HG03039 (cell line): Measurements from ENCODE around the gene POLR2L.

ENCODE experiments used
- ATAC-seq: cut with Tn5 transposase; IDR thresholded peaks from one replicate; pipeline ENCODE4 v1.9.1; 2021; ENCODE audit warnings: mild to moderate bottlenecking, moderate library complexity; ENCODE audit not compliant: unreplicated experiment

POLR2L gene

DNA sequence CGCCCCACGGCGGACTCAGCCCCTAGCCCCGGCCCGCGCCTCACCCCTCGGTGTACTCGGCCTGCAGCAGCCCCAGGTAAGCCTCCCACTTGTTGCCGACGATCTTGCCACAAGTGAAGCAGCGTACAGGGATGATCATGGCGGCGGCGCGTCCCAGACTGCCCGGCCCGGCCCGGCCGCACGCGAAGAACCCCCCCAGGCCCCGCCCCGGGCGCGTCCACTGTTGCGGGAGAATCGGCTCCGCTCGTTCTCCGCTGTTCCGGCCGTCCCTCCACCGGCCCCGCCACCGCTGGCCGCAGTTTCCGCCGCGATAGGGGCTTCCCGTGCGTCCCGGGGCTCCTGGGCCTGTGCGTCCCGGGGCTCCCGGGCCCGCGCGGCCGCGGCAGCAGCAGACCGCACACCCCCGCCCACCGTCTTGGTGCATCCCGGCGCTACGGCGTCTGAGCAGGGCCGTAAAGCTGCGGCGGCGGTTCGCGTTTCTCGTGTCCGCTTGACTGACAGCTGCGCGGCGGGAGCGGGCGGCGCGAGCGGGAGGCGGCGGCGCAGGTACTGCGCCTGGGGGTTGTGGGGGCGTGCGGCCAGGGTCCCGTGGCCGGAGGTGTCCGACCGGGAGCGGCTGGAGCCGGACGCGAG is at the start of gene POLR2L, which contains the start of gene TSPAN4:
Gene POLR2L, minus strand, starts transcription at position 160 of the 633 bp plus-strand sequence. Its CDS starts 21 bp downstream, at position 139.
Gene TSPAN4, plus strand, starts transcription at position 483 of the 633 bp plus-strand sequence. CDS start 7,453 bp downstream, outside the sequence.
- ATAC-seq = peak; percentile 47

DNA sequence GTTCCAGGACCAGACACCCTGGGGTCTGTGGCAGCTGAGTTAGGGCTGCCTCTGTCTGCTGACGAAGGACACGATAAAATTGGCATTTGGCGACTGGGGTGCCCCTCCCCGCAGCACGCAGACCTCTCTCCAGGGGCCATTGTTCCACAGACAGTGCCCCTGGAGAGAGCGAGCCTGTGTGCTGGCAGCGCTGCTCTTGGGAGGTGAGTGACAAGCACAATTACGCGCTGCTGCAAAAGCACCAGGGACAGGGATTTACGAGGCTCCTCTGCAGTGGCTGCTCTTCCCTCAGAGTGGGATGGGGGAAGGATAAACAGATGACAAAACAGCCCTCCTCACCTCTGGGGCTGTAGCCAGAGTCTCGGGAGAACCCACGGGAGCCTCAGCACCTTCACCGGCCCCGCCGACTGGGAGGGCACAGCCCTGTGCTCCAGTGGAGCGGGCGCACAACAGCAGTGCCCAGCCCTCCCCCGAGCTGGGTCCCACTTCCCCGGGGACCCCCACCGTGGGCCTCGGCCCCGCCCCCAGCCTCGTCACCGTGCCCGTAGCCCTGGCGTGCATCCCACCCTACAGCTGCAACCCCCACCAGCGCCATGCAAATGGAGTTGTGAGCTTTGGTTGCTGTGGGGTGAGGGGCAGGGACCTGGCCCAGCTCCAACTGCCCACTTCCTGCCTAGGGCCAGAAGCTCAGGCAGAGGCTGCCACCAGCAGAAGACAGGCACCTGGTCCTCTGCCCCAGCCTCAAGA is 48.6 kb upstream of the POLR2L start:
- ATAC-seq = no peak

DNA sequence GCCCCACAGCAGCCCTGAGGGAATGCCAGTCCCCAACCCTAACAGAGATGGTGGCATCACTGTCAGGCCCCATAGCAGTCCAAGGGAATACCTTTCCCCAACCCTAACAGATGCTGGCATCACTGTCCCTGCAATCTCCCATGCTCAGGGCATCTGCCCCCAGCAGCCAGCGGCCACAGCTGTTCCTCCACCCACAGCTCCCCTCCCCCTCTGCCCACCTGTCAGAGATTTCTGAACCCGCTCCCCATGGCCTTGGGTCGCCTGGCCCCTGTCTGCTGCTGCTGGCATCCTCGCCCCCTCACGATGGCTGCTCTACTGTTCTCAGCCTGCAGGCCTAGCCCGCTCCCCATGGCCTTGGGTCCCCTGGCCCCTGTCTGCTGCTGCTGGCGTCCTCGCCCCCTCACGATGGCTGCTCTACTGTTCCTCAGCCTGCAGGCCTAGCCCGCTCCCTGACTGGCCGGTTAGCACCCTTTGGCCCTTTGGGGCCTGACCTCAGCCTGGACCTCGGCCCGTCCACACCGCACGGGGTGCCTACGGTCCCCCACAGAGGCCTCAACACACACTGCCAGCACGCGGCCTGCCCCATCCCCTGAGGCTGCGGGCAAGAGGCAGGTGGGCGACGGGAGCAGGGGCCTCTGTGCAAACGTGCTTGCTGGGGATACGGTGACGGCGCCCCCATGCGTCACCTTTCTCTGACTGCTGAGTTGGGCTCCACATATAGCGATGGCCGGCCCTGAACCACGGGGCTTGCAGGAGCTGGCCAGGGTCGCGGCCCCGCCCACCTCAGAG is 47.6 kb upstream of the POLR2L start:
- ATAC-seq = no peak

DNA sequence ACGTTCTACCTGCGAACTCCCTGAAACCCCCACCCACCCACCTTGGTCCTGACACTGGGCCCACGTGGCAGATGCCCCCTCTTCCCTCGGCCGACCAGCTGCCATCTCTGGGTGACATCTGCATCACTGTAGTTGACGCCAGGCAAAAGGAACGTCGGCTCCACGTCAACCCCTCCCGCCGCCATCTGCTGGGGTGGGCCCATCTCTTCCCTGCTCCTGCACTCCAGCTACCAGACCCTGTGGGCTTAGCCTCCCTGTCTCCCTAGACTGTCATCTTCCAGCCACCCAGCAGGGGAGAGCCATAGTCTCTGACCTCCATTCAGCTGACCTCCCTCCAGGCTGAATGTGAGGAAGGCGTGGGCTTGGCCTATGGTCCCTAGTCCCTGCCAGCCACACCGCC is 46.9 kb upstream of the POLR2L start:
- ATAC-seq = no peak

- no peak for ATAC-seq
These were observed 46.2 kb upstream of the POLR2L start for GRCh38 chr11:888310-889212.

DNA sequence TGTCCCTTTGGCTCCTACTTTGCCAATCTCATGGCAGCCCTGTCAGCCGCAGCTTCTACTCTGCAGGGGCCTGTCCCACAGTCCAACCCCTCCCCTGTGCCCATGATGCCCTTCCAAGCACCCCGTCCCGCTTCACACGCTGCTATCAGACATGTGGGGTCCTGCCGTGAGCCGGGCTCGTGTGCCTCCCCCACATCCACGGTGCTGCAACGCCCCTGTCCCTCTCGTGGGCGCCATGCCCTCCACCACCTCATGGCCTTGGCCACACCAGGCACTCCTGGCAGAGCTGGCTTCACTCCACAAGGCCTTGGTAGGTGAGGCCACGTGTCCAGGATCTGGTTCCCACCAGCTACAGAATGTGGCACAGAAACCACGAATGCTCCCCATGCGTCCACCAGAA is 45.3 kb upstream of the POLR2L start:
- ATAC-seq = no peak

DNA sequence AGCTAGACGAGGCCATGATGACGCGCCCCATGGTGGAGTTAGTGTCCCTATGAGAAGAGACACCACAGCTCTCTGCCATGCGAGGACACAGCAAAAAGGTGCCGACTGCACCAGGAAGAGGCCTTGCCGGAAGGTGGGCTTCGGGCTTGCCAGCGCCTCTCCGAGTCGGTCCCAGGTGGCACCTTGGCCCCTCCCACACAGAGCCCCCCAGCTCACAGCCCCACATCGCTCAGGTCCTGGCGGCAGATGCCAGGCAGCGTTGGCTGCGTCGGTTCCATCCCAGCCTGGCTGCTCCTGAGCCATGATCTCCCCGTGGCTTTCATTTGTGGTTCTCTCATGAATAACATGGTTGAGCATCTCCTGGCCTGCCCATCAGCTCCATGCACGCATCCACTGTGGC is 44.2 kb upstream of the POLR2L start:
- ATAC-seq = no peak

- no peak for ATAC-seq
These were observed 42.3 kb upstream of the POLR2L start for GRCh38 chr11:884578-885070.

- ATAC-seq = no peak
These were observed 41.2 kb upstream of the POLR2L start for GRCh38 chr11:883527-883926.

GRCh38 chr11:882596-882995 is 40.3 kb upstream of the POLR2L start:
- ATAC-seq = no peak

DNA sequence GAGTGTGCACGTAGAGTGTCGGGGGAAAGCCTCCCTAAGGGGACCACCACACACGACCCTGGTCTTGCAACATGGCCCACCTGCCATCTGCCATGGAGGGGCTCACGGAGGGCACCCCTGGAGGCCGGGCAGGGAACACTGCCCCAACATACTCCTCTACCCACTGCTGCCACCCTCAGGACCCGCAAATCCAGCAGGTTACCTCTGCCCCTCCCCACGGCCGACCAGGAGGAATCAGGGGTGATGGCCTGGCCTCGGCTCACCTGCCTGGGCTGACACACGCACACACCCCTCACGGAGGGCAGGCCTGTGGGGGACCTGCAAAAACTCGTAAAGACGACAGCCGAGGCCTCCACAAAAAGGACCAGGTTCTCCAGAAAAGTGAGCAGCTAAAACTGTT is 38.1 kb upstream of the POLR2L start:
- ATAC-seq = no peak

DNA sequence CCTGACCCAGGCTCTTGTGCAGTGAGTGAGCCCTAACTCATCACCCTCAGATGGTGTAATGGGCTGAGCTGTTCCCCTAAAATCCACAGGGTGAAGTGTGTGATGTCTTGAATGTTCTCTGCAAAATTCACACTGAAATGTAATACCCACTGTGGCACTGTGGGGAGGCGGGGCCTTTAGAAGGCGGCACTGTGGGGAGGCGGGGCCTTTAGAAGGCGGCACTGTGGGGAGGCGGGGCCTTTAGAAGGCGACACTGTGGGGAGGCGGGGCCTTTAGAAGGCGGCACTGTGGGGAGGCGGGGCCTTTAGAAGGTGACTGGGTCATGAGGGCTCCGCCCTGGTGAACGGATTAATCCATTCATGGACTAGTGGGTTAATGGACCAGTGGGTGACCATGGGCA is 35.2 kb upstream of the POLR2L start:
- no peak for ATAC-seq

DNA sequence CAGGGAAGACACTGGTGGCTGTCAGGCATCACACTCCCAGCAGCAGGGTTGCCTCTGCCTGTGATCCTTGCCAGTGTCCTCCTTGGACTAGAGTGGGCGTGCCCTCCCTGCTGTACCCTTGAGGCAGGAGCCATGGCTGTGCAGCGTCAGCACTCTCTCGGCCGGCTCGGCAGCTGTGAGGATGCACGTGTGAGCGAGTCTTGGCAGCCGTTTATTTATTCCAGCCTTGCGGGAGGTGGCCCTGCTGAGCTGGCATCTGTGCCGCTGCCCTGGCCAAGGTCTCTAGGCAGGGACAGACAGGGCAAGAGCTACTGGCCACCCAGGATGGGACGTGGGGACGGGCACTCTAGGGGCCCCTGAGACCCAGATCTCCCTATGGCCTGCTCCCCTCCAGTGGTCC is 34.2 kb upstream of the POLR2L start:
- ATAC-seq = no peak

- no peak for ATAC-seq
These were observed 33.5 kb upstream of the POLR2L start for GRCh38 chr11:875769-876301.

DNA sequence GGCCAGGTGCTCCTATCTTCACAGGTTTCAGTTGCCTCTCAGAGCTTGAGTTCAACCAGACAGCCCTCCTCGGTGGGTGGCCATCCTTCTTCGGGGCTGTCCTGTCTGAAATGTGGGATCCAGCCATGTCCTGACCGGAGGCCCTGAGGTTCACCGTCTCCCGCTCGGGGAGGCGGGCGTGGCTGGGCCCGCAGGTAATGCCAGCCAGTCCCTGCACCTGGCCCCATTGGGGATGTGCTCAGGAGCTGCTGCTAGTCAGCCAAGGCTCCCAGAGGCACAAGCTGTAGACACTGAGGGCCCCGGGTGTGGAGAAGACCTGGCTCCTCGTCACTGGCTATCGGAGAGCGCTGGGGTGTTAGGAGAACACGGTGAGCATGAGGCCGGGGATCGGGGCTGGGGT is 32.9 kb upstream of the POLR2L start:
- no peak for ATAC-seq

- no peak for ATAC-seq
These were observed 31.4 kb upstream of the POLR2L start for GRCh38 chr11:873706-874105.

DNA sequence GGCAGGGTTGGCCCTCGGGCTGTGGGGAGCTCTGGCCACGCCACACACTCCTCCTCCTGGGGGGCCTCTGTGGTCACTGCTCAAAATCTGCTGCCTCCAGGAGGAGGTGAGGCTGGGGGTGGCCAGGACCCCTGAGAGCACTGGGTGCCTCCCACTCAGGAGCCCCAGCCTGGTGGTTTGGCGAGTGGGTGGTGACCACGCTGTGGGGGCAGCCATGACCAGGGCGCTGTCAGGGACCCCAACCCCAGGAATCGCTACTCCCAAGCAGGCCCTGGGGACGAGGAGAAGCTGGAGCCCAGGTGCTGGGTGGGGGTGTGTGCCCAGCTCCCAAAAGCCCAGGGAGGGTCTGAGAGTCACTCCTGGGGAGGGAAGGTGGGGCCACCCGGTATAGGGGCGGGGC is 30.5 kb upstream of the POLR2L start:
- no peak for ATAC-seq

- ATAC-seq = no peak
These were observed 29.1 kb upstream of the POLR2L start for GRCh38 chr11:871472-871871.

GRCh38 chr11:870418-870817 is 28.1 kb upstream of the POLR2L start:
- no peak for ATAC-seq

DNA sequence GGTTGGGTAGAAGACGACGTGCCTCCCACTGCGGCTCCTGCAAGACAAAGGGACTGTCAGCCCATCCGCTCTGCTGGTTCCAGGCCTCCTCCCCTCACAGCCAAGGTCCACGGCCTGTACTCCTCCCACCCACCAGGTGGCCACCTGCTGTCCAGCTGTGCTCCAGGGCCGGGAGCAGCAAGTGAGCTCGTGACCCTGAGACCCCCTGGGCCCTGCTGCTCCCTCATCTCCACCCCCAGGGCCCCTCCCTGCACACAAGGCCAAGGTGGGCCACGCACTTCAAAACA is 27.7 kb upstream of the POLR2L start:
- no peak for ATAC-seq
